Coronary artery (tissue), 2 donors: ENCODE results near the gene GM2A.
A peak's percentile ranks its signal among the peaks of the same experiment; 100 is the strongest.

Experiments used
- DNase-seq: peaks from one replicate; pipeline ENCODE4 v3.0.0-alpha.2; 2017; ENCODE audit warnings: low spot score
- H3K27ac ChIP-seq, 2 donors: fragments of 200-600 bp; sonication (generic); one replicate each; pipeline ENCODE4 v1.5.1; 2016 to 2019
- H3K4me3 ChIP-seq: fragments of 200-600 bp; sonication (generic); 2 replicates; pipeline ENCODE4 v1.5.1; 2016; ENCODE audit warnings: mild to moderate bottlenecking, moderate library complexity
- TF ChIP-seq, protein P1 (sequence below): fragments of 200-600 bp; sonication (generic); IDR thresholded peaks from one replicate; pipeline ENCODE4 v1.5.1; 2019; ENCODE audit warnings: antibody characterized with exemption

The GM2A gene

DNA sequence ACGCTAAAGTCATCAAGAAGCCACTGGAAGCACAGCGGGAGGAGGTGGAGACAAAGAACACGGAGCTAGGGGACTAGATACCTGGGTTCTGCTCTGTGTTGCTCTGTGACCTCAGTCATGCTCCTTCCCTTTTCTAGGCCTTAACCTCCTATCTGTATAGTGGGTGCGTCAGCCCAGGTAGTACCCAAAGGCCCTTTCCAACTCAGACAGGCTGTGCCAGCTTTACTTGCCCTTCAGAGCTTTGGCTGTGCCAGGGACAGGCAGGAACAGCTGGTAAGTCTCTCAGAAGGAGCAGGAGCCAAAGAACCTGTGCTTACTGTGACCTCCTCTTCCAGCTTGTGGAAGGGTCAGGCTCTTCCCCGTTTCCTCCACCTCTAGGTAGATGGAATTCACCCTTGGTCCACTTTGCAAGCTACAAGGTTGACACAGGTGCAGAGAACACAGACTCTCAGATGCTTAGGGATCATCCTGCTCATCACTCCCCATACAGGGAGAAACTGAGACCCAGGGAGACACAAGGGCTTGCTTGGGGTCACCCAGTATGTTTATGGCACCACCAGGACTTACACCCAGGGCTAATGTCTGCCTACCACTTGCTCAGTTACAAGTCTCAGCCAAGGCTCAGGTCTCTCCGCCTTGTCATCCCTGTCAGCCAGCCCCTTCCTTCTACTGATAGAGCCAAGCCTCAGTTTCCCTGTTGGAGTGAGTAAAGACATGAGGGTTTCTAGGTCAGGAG, 30.8 kb upstream of the GM2A start:
- Histone ChIP-seq H3K4me3 (peak overlapping the region; percentile 86), H3K27ac (peak overlapping the region in 1 of 2 donors; percentile 89)
- DNase-seq: no peak
- TF ChIP-seq, protein P1, sequence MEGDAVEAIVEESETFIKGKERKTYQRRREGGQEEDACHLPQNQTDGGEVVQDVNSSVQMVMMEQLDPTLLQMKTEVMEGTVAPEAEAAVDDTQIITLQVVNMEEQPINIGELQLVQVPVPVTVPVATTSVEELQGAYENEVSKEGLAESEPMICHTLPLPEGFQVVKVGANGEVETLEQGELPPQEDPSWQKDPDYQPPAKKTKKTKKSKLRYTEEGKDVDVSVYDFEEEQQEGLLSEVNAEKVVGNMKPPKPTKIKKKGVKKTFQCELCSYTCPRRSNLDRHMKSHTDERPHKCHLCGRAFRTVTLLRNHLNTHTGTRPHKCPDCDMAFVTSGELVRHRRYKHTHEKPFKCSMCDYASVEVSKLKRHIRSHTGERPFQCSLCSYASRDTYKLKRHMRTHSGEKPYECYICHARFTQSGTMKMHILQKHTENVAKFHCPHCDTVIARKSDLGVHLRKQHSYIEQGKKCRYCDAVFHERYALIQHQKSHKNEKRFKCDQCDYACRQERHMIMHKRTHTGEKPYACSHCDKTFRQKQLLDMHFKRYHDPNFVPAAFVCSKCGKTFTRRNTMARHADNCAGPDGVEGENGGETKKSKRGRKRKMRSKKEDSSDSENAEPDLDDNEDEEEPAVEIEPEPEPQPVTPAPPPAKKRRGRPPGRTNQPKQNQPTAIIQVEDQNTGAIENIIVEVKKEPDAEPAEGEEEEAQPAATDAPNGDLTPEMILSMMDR: no peak

DNA sequence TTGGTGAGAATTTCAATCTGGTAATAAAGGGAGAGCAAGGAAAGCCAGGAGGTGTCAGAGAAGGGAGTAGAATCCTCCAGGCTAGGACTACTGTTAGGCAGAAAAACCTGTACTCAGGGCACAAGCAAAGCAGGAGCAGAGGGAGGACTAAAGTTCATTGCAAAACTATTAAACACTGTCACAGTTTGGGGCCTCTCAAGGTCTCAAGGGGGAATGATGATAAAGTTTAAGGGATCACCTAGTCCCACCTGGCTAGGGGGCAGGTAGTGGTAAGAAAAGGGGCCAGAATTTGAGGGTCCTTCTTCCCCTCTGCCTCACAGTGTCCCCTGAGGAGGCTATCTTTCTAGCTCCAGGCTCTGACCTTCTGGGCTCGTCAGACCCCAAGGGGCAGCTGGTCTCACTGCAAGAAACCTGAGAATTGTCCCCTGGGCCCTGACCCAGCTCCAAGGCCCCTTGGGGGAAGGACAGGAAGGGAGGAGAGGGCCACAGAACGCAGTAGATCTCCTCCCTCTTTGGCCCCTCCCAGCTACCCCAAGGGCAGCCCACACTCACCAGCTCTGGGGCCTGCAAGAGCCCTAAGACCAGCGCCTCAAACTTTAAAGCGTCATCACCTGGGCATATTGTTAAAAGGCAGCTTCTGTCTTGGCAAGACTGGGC, 30.1 kb upstream of the GM2A start:
- peak overlapping the region; percentile 51 to 89 for H3K27ac ChIP-seq
- DNase-seq: no peak

DNA sequence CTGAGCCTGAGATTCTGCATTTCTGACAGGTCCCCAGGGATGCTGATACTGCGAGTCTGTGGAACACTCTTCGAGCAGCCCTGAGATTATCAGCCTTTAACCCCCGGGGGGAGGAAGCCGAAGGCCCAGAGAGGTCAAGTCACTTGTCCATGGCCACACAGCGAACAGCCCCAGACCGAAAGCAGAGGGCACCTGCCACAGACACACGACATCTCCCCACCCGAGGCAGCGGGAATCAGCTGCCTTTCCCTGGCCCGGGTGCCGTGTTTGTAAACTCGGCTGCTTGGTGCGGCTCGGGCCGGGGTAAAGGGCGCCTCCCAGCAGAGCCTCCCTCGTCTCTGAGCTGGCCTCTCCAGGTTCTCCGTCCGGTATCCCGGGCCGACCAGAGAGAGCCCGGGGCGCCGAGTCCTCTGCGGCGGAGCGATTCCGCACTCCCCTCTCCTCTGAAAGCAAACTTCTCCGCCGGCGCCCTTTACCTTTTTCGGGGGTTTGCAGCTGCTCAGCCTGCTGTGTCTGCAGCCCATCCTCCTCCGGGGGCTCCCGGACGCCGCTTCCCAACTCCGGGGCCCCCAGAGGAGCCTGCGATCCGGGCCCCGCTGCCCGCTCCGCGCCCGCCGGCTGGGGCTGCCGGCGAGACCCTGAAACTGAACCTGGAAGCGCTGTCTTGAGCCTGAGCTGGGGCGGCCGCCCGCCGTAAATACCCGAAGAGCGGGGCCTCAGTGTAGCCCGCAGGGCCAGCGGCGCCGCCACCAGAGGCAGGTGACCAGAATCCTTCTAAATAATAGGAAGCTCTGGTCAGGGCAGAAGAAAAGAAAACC, 29.3 kb upstream of the GM2A start, which contains the start of gene CCDC69:
TSS of gene CCDC69 (minus strand) at position 646 of the 818 bp plus-strand sequence. CDS start at position 524, 122 bp downstream.
- peak within 1 kb of the TSS; percentile 51 to 89 for H3K27ac ChIP-seq
- TF ChIP-seq, protein P1: peak; percentile 12
- peak within 1 kb of the TSS; percentile 86 for H3K4me3 ChIP-seq
- peak; percentile 79 for DNase-seq

More for the DNA sequence above, 30.1 kb upstream of the GM2A start:
- TF ChIP-seq, protein P1: no peak
- peak overlapping the region; percentile 86 for H3K4me3 ChIP-seq

DNA sequence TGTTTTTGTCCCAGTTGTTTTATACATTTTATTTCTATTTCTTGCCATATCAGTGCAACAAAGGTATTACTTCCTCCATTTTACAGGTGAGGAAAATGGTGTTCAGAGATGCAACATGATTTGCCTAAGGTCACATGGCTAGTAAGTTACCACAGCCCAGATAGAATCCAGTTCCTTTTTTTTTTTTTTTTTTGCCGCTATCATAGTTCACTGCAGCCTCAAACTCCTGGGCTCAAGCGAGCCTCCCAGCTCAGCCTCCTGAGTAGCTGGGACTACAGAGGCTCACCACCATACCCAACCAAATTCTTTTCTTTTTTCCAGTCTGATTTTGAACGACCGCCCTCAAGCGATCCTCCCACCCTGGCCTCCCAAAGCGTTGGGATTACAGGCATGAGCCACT, 28.6 kb upstream of the GM2A start:
- H3K4me3 ChIP-seq: peak overlapping the region; percentile 86
- DNase-seq: no peak
- peak overlapping the region in 1 of 2 donors; percentile 51 for H3K27ac ChIP-seq
- TF ChIP-seq, protein P1: no peak

DNA sequence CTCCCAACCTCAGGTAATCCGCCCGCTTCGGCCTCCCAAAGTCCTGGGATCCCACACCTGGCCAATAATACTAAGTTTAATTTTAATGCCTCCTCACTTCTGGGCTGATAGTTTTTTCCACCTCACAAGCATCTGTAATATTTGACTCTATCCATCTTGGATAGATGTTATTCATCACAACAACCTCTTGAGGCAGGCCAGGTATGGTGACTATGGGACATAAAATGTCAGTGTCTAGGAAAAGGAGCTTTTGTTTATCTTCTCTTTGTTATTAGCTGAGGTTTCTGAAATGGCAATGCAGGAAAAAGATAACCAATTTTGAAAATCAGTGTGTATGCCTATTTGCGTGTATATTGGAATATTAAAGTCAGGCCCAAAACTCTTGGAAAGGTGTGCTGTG, 27.9 kb upstream of the GM2A start:
- no peak overlapping the region for H3K4me3 ChIP-seq
- no peak overlapping the region for H3K27ac ChIP-seq
- TF ChIP-seq, protein P1: no peak
- no peak for DNase-seq

DNA sequence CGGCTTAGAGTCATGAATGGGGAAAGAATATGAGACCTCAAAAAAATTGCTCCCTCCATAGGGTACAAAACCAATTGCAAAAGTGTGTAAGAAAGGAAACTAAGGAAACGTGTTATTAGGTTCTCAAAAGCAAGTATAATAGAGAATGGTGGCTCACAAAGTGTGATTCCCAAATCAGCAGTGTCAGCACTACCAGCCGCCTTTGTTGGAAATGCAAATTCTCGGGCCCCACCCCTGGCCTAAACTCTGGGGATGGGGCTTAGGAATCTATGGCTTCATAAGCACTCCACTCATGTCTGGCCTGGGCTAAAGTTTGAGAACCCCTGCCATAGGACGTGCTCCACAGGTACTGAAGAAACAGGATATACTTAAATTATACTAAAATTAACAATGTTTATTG, 27.5 kb upstream of the GM2A start:
- DNase-seq: no peak
- TF ChIP-seq, protein P1: no peak
- Histone ChIP-seq H3K27ac (no peak overlapping the region), H3K4me3 (no peak overlapping the region)
